COR-L47 (cell line): ENCODE data around the gene GCLM.

ENCODE experiments used
- DNase-seq: peaks from one replicate; lab custom pipeline; 2025; lab: John Stamatoyannopoulos, UW

Gene GCLM

DNA sequence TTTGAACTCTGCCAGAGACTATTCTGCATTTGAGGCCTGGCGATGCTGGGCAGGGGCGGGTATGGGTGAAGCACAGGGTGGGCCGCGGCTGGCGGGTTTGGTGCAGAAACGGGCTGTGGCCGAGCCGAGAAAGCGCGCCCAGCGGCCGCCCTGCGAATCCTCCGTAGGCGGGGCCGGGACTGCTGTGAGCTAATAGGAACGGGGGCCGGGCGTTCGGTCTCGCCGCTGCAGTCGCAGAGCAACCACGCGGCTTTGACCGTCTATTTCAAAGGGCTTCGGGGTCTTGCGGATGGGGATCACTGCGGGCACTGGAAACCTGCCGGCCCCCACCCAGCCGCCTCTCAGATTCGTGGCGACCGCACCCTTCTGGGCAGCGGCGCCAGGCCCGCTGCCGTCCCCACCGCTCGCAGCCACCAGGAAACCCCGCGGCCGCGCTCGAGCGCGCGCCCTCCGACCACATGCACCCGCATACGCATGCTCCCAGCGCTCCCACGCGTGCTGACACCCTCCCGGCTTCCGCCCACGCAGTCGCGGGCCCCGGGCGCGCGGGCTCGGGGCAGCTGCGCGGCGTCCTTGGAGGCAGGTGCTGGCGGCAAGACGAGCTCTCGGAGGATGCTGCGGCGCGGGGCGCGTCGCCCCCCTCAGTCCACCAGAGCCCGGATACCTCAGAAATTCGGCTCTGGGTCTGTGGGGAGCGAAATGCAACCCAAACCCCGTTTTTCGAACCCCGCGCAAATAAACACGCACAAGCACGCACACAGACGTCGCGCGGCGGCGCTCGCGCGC, 62.8 kb downstream of the GCLM start:
- DNase-seq = peak; percentile 91

DNA sequence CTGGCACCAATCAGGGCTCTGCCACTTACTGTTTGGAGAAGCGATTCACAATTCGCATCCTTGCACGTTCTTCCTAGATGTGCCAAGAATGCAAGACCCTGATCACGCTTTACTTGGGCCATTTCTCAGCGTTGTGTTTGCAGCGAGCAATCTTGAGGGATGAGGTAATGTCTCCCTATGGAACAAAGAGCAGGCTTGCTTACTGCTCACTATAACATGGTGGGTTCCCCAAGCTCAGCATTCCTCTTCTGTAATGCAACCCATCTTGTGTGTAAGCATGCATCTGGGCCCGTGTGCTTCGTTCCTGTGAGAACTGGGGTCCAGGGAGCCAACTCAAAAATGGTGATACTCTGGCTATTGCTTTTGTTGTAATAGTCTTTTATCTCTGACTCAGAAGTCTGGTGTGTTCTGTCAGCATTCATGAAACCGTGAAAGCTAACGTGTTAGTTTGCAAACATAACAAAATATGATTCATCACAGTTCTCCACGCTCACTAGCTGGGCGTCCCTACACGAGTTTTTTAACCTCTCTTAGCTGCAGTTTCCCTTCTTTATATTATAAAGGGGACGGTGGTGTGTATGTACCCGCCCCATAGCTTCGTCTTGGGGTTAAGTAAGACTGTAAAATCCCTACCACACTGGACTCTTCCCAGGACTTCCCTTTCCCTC, 63.6 kb downstream of the GCLM start:
- no peak for DNase-seq

DNA sequence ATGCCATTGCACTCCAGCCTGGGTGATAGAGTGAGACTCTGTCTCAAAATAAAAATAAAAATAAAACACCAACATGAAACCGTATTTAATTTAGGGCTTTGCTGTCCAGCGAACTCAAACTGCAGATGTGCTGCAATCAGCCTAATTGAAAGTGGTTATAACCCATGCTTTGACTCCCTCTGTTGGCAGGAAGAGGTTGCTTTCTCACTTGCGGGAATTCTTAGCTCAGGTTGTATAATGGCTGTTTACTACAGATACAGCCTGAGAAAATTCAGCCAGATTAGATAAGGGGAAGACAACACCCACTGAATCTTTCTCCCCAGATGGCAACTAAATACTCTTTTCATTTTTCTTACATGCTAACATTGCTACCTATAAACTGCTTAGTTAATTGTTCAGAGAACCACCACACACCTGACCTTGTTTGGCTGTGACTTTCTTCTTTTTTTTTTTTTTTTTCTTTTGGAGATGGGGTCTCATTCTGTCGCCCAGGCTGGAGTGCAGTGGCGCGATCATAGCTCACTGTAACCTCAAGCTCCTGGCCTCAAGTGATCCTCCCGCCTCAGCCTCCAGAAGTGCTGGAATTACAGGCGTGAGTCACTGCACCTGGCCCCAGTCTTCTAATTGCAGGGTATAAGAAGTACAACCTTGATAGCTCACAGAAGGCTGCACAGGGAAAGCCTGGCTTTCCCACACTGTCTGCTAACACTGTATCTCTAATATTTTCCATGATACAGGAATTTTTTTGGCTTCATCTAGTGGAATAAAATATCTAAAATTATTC, 64.8 kb downstream of the GCLM start:
- peak; percentile 63 for DNase-seq

DNA sequence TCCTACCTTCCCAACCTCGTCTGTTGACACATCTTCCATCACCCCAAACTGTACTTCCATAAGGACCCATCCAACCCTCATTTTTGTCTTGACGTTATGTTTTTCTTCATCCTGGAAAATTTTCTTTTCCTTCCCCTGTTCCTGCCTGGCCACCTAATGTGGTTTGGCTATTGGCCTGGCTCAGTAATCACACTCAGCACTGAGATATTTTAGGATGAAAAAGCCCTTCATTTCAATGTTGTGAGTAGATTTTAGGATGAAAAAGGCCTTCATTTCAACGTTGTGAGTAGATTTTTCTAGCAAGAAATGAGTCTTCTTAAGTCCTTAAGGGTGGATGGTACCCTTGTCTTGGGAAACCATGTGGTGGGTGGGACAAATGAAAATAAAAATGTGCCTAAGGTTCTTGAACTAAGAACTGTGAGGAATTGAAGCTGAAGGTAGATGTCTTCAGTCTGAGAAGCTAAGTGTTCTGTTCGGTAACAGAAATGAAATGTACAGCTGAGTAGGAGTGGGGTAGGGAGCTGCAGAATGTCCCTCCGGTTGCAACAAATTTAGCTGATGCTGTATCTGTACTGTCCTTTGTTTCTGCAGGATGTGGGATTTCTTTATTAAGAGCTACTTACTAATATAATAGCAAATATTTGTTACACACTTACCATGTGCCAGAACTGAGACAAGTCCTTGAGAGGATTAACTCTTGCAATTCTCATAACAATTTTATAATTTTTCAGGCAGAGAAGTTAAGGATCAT, 66.3 kb downstream of the GCLM start:
- no peak for DNase-seq

DNA sequence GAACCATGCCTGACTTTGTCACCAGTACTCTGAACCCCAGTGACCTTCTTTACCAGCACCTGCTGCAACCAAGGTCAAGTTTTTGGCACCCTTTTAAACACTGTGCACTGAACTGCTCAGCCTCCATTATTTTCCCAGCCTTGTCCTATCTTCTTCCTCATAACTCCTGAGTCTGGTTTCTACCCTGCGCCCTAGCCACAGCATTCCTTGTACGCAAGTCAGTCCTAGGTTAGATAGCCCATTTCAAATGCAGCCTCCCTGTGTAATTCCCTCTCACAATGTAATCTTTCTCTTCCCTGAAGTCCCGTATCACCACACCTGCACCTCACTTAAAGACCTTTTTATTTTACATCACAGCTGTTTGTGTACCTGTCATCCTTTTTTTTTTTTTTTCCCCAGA, 67.5 kb downstream of the GCLM start:
- DNase-seq = no peak

DNA sequence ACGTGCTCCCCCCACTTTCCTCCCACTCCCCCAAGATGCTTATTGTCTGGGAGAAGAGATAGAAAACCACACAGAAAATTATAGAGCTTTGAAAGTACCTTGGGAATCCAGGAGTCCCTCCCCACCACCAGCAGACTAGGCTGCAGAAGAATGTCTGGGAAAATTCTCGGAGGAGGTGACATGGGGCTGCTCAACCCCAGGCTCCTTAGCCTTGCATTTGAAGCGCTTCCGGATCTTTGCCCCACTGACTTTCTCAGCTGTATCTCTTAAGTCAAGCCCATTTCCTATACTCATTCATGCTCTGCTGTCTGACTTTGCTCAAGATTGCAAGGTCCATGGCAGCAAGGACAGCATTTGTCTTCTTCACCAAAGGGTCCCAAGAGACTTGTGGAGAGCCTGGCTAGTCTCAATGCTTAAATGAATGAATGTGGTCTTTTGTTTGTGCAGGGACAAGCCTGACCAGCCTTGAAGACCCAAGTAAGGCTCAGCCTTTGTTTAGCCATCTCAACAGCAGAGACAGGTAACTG, 68.2 kb downstream of the GCLM start:
- no peak for DNase-seq

DNA sequence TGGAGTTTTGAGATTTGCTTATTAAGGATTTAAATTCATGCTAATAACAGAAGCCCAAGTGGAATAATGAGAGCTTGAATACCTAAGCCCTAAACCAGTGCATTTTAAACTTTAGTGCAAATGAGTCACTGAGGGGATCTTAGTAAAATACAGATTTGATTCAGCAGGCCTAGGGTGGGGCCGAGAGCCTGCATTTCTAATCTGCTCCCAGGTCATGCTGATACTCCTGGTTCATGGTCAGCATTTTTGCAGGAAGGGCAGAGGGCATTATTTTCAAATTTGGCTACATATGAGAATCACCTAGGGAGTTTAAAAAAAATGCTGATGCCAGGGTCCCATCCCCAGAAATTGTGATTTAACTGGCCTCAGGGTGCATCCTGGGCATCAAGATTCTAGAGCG, 69.5 kb downstream of the GCLM start:
- no peak for DNase-seq

DNA sequence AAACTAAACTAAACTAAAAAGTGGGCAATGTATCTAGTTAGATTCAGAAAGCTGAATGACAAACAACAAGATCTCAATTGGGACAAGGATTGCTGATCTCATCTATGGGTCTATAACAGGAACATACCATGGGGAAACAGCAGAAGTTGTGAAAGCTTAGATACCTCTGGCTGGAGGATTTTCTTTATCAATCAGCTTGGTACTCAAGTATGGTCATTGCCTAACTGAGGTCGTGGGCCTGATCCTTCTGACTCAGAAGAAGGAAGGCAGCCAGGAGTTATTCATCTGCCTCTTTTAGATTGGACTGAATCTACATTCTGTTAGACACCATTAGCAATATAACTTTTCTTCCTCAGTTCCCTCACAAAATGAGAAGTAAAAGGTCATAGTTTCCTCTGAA, 69.9 kb downstream of the GCLM start:
- DNase-seq = no peak

DNA sequence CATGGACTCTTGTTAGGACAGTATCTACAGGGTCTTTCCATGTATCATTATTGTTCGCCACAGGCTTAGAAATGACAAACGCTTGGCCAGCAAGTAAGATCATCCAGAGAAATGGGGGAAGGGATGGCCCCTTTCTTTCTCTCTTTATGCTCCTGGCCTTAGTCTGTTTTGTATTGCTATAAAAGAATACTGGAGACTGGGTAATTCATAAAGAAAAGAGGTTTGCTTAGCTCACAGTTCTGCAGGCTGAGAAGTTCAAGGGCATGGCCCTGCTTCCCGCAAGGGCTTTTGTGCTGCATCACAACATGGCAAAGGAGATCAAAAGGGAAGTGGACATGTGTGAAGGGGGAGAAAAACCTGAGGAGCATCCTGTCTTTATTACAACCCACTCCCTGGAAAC, 71.3 kb downstream of the GCLM start:
- no peak for DNase-seq
